Kidney (tissue), 14 donors: Measurements from ENCODE around the gene NPR3. TPM values are rescaled to one million over a fixed set of nuclear protein-coding genes. Genes with fewer than 3 reads are reported as not detected.
"Not testable (repeated sequence)": the region's sequence is repeated elsewhere in the genome, so short reads cannot be mapped to it uniquely, and the experiment has no call there.

Experiments used
- DNase-seq, 5 donors: peaks; one replicate each; pipeline ENCODE4 v3.0.0-alpha.2; 2013 to 2020
- FAIRE-seq: peaks from 2 replicates; lab custom pipeline; 2012; peaks lifted over from hg19 to GRCh38; lab: Jason Lieb, UNC
- H3K27ac ChIP-seq, 2 donors: one replicate each; pipeline ENCODE4 v1.7.0; 2013; ENCODE audit warnings: low read depth in 2 of 2, low read length in 2 of 2, inconsistent platforms in 1 of 2
- H3K27me3 ChIP-seq: one replicate; pipeline ENCODE4 v1.7.1; 2013; ENCODE audit warnings: low read length, inconsistent platforms; ENCODE audit not compliant: control insufficient read depth, insufficient read depth
- H3K36me3 ChIP-seq, 3 donors: one replicate each; pipeline versions ENCODE4 v1.7.0 to v1.7.1; 2013; ENCODE audit warnings: low read length in 3 of 3, control low read depth in 1 of 3, inconsistent platforms in 1 of 3; ENCODE audit not compliant: insufficient read depth in 3 of 3, control insufficient read depth in 2 of 3
- H3K4me1 ChIP-seq, 3 donors: one replicate each; pipeline versions ENCODE4 v1.7.0 to v1.7.1; 2013; ENCODE audit warnings: low read length in 3 of 3, inconsistent platforms in 1 of 3, low read depth in 1 of 3; ENCODE audit not compliant: control insufficient read depth in 2 of 3, insufficient read depth in 2 of 3
- H3K4me3 ChIP-seq, 3 donors: one replicate each; pipeline versions ENCODE4 v1.7.0 to v1.8.1; 2013; ENCODE audit warnings: low read length in 3 of 3, control low read depth in 1 of 3, inconsistent platforms in 1 of 3
- H3K9ac ChIP-seq, 3 donors: one replicate each; pipeline versions ENCODE4 v1.7.0 to v1.7.1; 2013; ENCODE audit warnings: low read length in 3 of 3, control low read depth in 1 of 3, inconsistent platforms in 1 of 3
- H3K9me3 ChIP-seq, 3 donors: one replicate each; pipeline versions ENCODE4 v1.7.0 to v1.7.1; 2013; ENCODE audit warnings: low read length in 3 of 3, control low read depth in 1 of 3, inconsistent platforms in 1 of 3; ENCODE audit not compliant: control insufficient read depth in 2 of 3, insufficient read depth in 1 of 3
- intact Hi-C: fragments of 100-400 bp; cut with DNase I; formaldehyde crosslinking; loops from one replicate; pipeline ENCODE4 v1.11.1; 2022
- polyA plus RNA-seq: library from polyadenylated mRNA; stranded (reverse); fragments of 350-450 nt; fragmentation: Illumina TruSeq; extraction: RNeasy Lipid Tissue Mini Kit (QIAGEN cat#74804); gene quantifications from one replicate; pipeline ENCODE4 v1.2.3, GENCODE V29; 2014; ENCODE audit warnings: low read depth, low replicate concordance; ENCODE audit not compliant: insufficient read depth
- total RNA-seq: library from RNA; stranded (reverse); fragmentation: NEBNext Ultra II Directional; extraction: Animal tissue kit (Norgen Biotek cat#: 25700); gene quantifications from one replicate; pipeline ENCODE4 v1.2.1, GENCODE V29; 2021
- TF ChIP-seq, protein P1 (sequence below): IDR thresholded peaks from 3 replicates; pipeline ENCODE4 v1.5.1; 2012; ENCODE audit warnings: mild to moderate bottlenecking, moderate library complexity, borderline replicate concordance; ENCODE audit not compliant: insufficient read depth; ENCODE audit errors: extremely low read depth
- donor health status: control.
- donor health status: control.
- donor health status: control.
- donor health status: control.
- donor health status: control.
- donor health status: DM: yes; HTN: yes; CAD: no.
- donor health status: Normal renal cell carcinoma (clear cell type).

Gene NPR3
- total and polyA plus RNA-seq, 2 donors from 2014 or later = 12.5 to 33.7 TPM

- Histone ChIP-seq H3K9ac (no peak overlapping the region), H3K4me3 (no peak overlapping the region), H3K27ac (no peak overlapping the region), H3K36me3 (no peaks in the 10 kb centered on the region), H3K4me1 (no peaks in the 10 kb centered on the region), H3K9me3 (peaks cover 0 to 3% (median 0%) of the 10 kb centered on the region in 3 donors), H3K27me3 (no peaks in the 10 kb centered on the region)
- no peak for DNase-seq
- intact Hi-C loops = no loop called here
- TF ChIP-seq, protein P1, sequence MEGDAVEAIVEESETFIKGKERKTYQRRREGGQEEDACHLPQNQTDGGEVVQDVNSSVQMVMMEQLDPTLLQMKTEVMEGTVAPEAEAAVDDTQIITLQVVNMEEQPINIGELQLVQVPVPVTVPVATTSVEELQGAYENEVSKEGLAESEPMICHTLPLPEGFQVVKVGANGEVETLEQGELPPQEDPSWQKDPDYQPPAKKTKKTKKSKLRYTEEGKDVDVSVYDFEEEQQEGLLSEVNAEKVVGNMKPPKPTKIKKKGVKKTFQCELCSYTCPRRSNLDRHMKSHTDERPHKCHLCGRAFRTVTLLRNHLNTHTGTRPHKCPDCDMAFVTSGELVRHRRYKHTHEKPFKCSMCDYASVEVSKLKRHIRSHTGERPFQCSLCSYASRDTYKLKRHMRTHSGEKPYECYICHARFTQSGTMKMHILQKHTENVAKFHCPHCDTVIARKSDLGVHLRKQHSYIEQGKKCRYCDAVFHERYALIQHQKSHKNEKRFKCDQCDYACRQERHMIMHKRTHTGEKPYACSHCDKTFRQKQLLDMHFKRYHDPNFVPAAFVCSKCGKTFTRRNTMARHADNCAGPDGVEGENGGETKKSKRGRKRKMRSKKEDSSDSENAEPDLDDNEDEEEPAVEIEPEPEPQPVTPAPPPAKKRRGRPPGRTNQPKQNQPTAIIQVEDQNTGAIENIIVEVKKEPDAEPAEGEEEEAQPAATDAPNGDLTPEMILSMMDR = no peak
- no peak for FAIRE-seq
Measured at GRCh38 chr5:32803656-32804055, 92.5 kb downstream of the NPR3 start.

DNA sequence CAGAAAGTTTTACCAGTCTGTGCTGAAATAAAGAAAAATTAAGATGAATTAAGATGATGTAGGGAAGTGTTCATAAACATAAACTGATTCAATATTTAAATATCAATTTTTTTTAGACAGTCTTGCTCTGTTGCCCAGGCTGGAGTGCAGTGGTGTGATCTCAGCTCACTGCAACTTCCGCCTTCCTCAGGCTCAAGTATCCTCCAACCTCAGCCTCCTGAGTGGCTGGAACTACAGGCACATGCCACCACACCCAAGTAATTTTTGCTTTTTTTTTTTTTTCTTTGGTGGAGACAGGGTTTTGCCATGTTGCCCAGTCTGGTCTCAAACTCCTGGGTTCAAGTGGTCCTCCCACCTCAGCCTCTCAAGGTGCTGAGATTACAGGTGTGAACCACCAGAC lies 94.3 kb downstream of the NPR3 start:
- FAIRE-seq, DNase-seq, H3K27me3 ChIP-seq, H3K4me3 ChIP-seq, intact Hi-C loops, H3K9ac ChIP-seq, H3K27ac ChIP-seq, H3K36me3 ChIP-seq, H3K9me3 ChIP-seq, H3K4me1 ChIP-seq: not testable (repeated sequence)

GRCh38 chr5:32805971-32806638 lies 95.0 kb downstream of the NPR3 start:
- Histone ChIP-seq H3K4me1 (no peaks in the 10 kb centered on the region), H3K27me3 (no peaks in the 10 kb centered on the region), H3K27ac (no peak overlapping the region), H3K36me3 (no peaks in the 10 kb centered on the region), H3K9ac (no peak overlapping the region), H3K4me3 (no peak overlapping the region), H3K9me3 (no peaks in the 10 kb centered on the region)
- TF ChIP-seq, protein P1 = no peak
- peak in 2 of 5 donors; percentile 27 to 32 for DNase-seq
- FAIRE-seq = peak; percentile 8
- intact Hi-C loops = no loop called here

DNA sequence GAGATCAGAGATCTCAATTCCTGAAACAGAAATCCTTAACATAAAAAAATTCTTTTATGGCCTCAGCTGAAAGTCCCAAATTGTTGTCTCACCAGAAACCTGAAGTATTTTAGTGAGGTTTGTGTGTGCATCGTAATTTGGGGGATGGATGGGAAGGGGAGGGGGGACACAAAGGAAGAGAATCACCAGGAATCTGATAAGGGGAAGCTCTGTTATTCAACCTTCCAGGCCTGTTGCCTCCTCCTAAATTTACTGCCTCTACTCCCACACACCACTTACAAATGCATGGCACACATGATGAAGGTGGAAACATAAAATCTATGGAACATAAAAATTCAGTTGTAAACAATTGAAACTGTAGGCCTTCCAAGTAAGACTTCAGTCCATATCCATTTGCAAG lies 97.7 kb downstream of the NPR3 start:
- no peaks in the 10 kb centered on the region for H3K9me3 ChIP-seq
- FAIRE-seq = no peak
- H3K9ac ChIP-seq = no peak overlapping the region
- no peak overlapping the region for H3K4me3 ChIP-seq
- peak in 3 of 5 donors; percentile 25 to 72 (median 66) for DNase-seq
- H3K27me3 ChIP-seq = no peaks in the 10 kb centered on the region
- TF ChIP-seq, protein P1 = no peak
- intact Hi-C loops = no loop called here
- no peaks in the 10 kb centered on the region for H3K36me3 ChIP-seq
- H3K4me1 ChIP-seq = no peaks in the 10 kb centered on the region
- no peak overlapping the region for H3K27ac ChIP-seq
